Activated T-helper 17 cell treated with anti-CD3 and anti-CD28 coated beads, Interleukin-2, amount 50 U/mL, for 72 hours (primary cell): ENCODE results near the gene CEP44. TPM values are rescaled to one million over a fixed set of nuclear protein-coding genes. Genes with fewer than 3 reads are reported as not detected.
"Not testable (repeated sequence)": the region's sequence is repeated elsewhere in the genome, so short reads cannot be mapped to it uniquely, and the experiment has no call there.

ENCODE experiments used
- ATAC-seq: fragments of 150-1000 bp; cut with Tn5 transposase; replicated peaks from 2 replicates; pipeline ENCODE4 v1.10.0; 2021; ENCODE audit warnings: mild to moderate bottlenecking, moderate library complexity
- H3K27ac Mint-ChIP-seq: one replicate; pipeline ENCODE4 v1.8.0; 2022; ENCODE audit warnings: mixed read lengths
- H3K27me3 Mint-ChIP-seq: one replicate; pipeline ENCODE4 v1.8.0; 2022; ENCODE audit warnings: mixed read lengths
- H3K36me3 Mint-ChIP-seq: one replicate; pipeline ENCODE4 v1.8.0; 2022; ENCODE audit warnings: low read depth, mild to moderate bottlenecking, mixed read lengths
- H3K4me1 Mint-ChIP-seq: one replicate; pipeline ENCODE4 v1.8.0; 2022; ENCODE audit warnings: mixed read lengths
- H3K4me3 Mint-ChIP-seq: one replicate; pipeline ENCODE4 v1.8.0; 2022; ENCODE audit warnings: mild to moderate bottlenecking, mixed read lengths
- H3K9me3 Mint-ChIP-seq: one replicate; pipeline ENCODE4 v1.8.0; 2022; ENCODE audit warnings: mixed read lengths
- total RNA-seq, 2 donors: library from RNA; stranded (reverse); gene quantifications; one replicate each; pipeline ENCODE4 v1.2.3, GENCODE V29; 2022

The CEP44 gene, protein sequence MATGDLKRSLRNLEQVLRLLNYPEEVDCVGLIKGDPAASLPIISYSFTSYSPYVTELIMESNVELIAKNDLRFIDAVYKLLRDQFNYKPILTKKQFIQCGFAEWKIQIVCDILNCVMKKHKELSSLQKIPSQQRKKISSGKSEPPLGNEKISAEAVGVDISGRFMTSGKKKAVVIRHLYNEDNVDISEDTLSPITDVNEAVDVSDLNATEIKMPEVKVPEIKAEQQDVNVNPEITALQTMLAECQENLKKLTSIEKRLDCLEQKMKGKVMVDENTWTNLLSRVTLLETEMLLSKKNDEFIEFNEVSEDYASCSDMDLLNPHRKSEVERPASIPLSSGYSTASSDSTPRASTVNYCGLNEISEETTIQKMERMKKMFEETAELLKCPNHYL
- total RNA-seq: 10 to 100 TPM; 17.7 to 26.1 TPM

DNA sequence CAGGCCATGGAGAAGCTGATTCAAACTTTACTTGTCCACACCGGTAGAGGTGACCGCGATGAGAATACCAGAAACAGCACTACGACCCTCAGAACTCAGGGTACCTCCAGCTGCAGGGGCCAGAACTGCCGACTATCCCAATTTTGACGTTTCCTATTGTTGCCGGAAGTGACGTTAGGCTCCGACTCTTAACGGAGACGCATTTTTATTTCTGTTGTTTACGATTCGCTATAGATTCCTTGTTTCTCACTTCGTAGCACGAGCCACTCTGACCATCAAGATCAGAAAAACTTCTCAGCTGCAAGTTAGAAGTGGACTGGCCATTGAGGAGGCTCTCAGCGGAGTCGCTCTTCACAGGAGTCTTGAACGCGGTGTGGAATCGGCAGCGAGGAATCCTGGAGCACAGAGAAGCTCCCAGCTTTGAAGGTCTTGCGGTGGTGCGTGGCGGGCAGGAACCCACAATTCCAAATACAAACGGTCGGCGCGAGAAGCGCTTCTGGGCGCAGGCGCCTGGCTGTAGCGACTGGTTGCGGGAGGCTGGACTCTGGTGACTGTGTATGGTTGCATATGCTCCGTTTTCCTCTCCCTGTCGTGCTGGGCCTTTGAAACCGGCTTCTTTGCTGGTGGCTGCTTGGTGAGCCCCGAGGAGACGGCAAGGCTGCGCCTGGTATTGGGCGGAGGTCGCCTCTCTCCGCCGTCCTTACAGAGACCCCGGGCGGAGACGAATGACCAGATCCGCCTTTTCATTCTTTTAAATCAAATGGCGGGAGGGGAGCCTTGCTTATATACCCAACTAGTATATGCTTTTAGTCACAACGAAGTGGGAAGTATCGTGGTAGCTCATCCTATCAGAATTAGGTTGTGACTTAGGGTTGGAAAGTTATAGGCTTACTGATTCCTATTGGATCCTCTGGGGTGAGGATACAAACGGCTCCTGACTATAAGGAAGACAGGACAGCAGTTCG is at the start of gene CEP44, which contains the start of gene FBXO8:
TSS of gene CEP44 (plus strand) at position 405 of the 965 bp plus-strand sequence. CDS start 15,211 bp downstream, outside the sequence.
TSS of gene FBXO8 (minus strand) at position 161 of the 965 bp plus-strand sequence. CDS start 20,575 bp downstream, outside the sequence.
- Mint-ChIP-seq H3K9me3 (no peaks in the 10 kb centered on the region), H3K4me3 (peak within 1 kb of the TSS; percentile 81), H3K4me1 (peaks cover 31% of the 10 kb centered on the region), H3K27ac (peak within 1 kb of the TSS; percentile 99), H3K36me3 (peaks cover 20% of the 10 kb centered on the region), H3K27me3 (no peaks in the 10 kb centered on the region)
- peak; percentile 73 for ATAC-seq

DNA sequence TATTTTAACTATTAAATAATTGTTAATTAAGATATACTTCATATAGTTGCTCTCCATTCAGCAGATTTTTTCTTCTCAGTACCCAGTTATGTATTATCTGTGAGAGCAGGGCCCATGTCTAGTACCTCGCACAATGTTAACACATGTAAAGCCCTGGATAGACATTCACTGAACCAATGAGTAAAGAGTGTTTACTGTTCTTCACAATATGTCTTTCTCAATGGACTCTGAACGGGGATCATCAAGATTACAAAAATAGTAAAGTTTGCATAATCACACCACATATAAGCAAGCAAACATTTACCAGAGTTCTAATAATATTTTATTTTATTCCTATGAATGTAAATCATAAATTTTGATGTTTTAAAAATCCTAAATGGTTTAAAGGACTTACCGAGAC is 47.4 kb upstream of the CEP44 start:
- Mint-ChIP-seq H3K9me3 (no peaks in the 10 kb centered on the region), H3K4me1 (no peaks in the 10 kb centered on the region), H3K36me3 (peaks cover 56% of the 10 kb centered on the region), H3K4me3 (no peak overlapping the region), H3K27me3 (no peaks in the 10 kb centered on the region), H3K27ac (no peak overlapping the region)
- no peak for ATAC-seq

DNA sequence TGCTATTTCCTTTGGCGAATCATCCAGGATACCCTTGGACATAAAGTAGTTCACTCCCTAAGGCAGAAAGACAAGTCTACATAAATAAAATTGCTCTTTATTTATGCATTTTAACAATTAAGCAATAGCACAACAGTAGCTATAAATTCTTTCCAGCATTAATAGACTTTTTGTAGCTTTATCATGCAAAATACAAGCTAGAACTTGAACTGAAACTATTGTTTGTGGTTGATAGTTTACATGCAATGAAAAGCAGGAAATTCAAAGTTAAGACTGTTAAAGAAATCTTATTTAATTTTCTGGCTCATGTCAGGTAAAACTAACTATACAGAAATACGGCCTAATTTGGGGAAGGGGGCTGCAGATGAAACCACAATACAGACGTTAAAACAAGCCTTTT is 42.5 kb upstream of the CEP44 start:
- H3K36me3 Mint-ChIP-seq: peaks cover 41% of the 10 kb centered on the region
- no peaks in the 10 kb centered on the region for H3K9me3 Mint-ChIP-seq
- H3K27ac Mint-ChIP-seq: no peak overlapping the region
- no peak overlapping the region for H3K4me3 Mint-ChIP-seq
- no peaks in the 10 kb centered on the region for H3K4me1 Mint-ChIP-seq
- ATAC-seq: no peak
- no peaks in the 10 kb centered on the region for H3K27me3 Mint-ChIP-seq

DNA sequence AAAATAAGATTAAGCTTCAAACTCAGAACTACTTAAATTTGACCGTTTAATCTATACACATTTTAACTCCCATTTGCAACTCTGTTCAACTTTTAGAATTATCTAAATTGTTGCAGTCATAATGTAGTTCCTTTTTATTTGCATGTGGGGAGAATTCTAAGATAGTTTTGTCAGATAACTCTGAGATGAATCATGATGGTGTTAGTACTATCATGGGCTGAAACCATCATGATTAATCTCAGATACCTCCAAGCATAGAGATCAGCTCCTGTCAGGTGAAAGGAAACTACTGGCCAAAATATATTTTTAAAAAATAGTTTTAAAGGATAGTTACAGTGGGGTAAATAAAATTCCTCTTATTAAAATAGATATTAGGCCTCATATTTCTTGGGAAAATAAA is 39.3 kb upstream of the CEP44 start:
- H3K9me3 Mint-ChIP-seq: no peaks in the 10 kb centered on the region
- no peak overlapping the region for H3K4me3 Mint-ChIP-seq
- no peaks in the 10 kb centered on the region for H3K27me3 Mint-ChIP-seq
- H3K36me3 Mint-ChIP-seq: peaks cover 17% of the 10 kb centered on the region
- no peaks in the 10 kb centered on the region for H3K4me1 Mint-ChIP-seq
- no peak overlapping the region for H3K27ac Mint-ChIP-seq
- peak; percentile 68 for ATAC-seq

GRCh38 chr4:174245714-174246113 is 38.0 kb upstream of the CEP44 start:
- no peak overlapping the region for H3K27ac Mint-ChIP-seq
- no peaks in the 10 kb centered on the region for H3K27me3 Mint-ChIP-seq
- no peak overlapping the region for H3K4me3 Mint-ChIP-seq
- peaks cover 14% of the 10 kb centered on the region for H3K36me3 Mint-ChIP-seq
- ATAC-seq: no peak
- H3K9me3 Mint-ChIP-seq: no peaks in the 10 kb centered on the region
- no peaks in the 10 kb centered on the region for H3K4me1 Mint-ChIP-seq

- H3K9me3 Mint-ChIP-seq: no peaks in the 10 kb centered on the region
- no peak for ATAC-seq
- H3K4me3 Mint-ChIP-seq: no peak overlapping the region
These were observed 35.3 kb upstream of the CEP44 start for GRCh38 chr4:174248407-174248806.

DNA sequence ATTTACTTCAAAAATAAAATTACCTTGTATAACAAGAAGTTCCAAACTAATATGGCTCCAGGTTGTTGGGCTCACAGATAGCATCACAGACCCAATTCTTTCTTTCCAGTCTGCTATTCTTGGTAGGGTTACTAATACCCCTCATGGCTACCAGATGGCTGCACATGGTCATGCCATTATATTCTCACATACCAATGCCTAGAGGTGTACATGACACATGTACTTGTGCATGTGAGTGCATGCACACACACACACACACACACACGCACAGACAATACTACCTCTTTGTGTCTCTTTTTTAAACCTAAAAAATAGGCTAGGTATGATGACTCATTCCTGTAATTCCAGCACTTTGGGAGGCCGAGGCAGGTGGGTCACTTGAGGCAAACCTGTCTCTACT is 31.3 kb upstream of the CEP44 start:
- Mint-ChIP-seq H3K27ac (no peak overlapping the region), H3K36me3 (peaks cover 36% of the 10 kb centered on the region), H3K4me1 (peaks cover 5% of the 10 kb centered on the region), H3K9me3 (no peaks in the 10 kb centered on the region), H3K4me3 (no peak overlapping the region), H3K27me3 (no peaks in the 10 kb centered on the region)
- ATAC-seq: no peak

More at GRCh38 chr4:174248407-174248806, 35.3 kb upstream of the CEP44 start:
- Mint-ChIP-seq H3K4me1 (no peaks in the 10 kb centered on the region), H3K27ac (no peak overlapping the region), H3K27me3 (no peaks in the 10 kb centered on the region), H3K36me3 (peaks cover 8% of the 10 kb centered on the region)

DNA sequence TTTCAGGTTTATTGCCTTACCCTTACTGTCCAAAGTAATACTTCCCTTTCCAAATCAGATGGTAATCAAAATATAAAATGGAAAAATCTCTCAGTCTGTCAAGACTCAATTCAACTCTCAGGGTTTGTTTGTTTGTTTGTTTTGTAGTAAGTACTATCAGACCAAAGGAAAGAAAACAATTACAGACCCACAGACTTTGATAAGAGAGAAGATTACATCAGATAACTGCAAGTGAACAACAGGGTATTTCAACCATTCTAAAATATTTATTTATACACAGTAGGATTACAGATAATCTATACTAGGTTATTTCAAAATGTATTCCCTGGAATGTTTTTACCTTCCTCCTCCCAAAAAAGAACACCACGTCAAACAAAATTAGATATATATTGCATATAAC is 29.1 kb upstream of the CEP44 start:
- H3K4me1 Mint-ChIP-seq: peaks cover 5% of the 10 kb centered on the region
- ATAC-seq: no peak
- peaks cover 49% of the 10 kb centered on the region for H3K36me3 Mint-ChIP-seq
- H3K9me3 Mint-ChIP-seq: no peaks in the 10 kb centered on the region
- H3K27ac Mint-ChIP-seq: no peak overlapping the region
- no peak overlapping the region for H3K4me3 Mint-ChIP-seq
- no peaks in the 10 kb centered on the region for H3K27me3 Mint-ChIP-seq

- H3K9me3 Mint-ChIP-seq: no peaks in the 10 kb centered on the region
- no peaks in the 10 kb centered on the region for H3K27me3 Mint-ChIP-seq
- no peak overlapping the region for H3K27ac Mint-ChIP-seq
- no peak overlapping the region for H3K4me3 Mint-ChIP-seq
- ATAC-seq: no peak
- peaks cover 44% of the 10 kb centered on the region for H3K36me3 Mint-ChIP-seq
- H3K4me1 Mint-ChIP-seq: peaks cover 5% of the 10 kb centered on the region
These were observed 28.3 kb upstream of the CEP44 start for GRCh38 chr4:174255374-174255773.

DNA sequence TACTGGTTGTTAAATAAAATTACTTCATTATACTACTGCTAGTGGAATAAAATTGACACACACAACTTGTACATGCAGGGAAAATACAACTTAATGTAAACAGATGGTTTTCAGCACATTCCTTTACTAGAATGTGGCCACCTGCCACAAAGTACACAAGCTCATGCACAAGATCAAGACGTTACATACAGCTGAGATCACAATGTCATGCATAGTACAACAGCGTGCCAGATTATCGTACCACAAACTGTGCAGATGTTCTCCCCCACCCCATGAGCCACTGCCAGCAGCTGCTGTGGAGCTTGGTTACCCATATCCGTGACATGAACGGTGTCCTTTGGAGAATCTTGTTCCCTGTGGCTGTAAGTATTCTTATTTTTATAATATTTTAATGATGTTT is 27.9 kb upstream of the CEP44 start:
- Mint-ChIP-seq H3K9me3 (no peaks in the 10 kb centered on the region), H3K4me3 (no peak overlapping the region), H3K27ac (no peak overlapping the region), H3K36me3 (peaks cover 44% of the 10 kb centered on the region), H3K27me3 (no peaks in the 10 kb centered on the region), H3K4me1 (peaks cover 5% of the 10 kb centered on the region)
- ATAC-seq: no peak

- no peak for ATAC-seq
- H3K9me3 Mint-ChIP-seq: no peaks in the 10 kb centered on the region
- no peaks in the 10 kb centered on the region for H3K27me3 Mint-ChIP-seq
- no peak overlapping the region for H3K4me3 Mint-ChIP-seq
- peaks cover 44% of the 10 kb centered on the region for H3K36me3 Mint-ChIP-seq
- H3K27ac Mint-ChIP-seq: no peak overlapping the region
- peaks cover 5% of the 10 kb centered on the region for H3K4me1 Mint-ChIP-seq
These were observed 27.4 kb upstream of the CEP44 start for GRCh38 chr4:174256277-174256713.

- Mint-ChIP-seq H3K4me3 (no peak overlapping the region), H3K27me3 (no peaks in the 10 kb centered on the region), H3K36me3 (peaks cover 51% of the 10 kb centered on the region), H3K4me1 (no peaks in the 10 kb centered on the region), H3K9me3 (no peaks in the 10 kb centered on the region), H3K27ac (no peak overlapping the region)
- no peak for ATAC-seq
These were observed 24.1 kb upstream of the CEP44 start for GRCh38 chr4:174259580-174259979.

- no peaks in the 10 kb centered on the region for H3K4me1 Mint-ChIP-seq
- no peaks in the 10 kb centered on the region for H3K27me3 Mint-ChIP-seq
- H3K4me3 Mint-ChIP-seq: no peak overlapping the region
- no peak overlapping the region for H3K27ac Mint-ChIP-seq
- H3K36me3 Mint-ChIP-seq: peaks cover 45% of the 10 kb centered on the region
- no peak for ATAC-seq
- no peaks in the 10 kb centered on the region for H3K9me3 Mint-ChIP-seq
These were observed 23.6 kb upstream of the CEP44 start for GRCh38 chr4:174260099-174260498.

GRCh38 chr4:174261432-174261831 is 22.3 kb upstream of the CEP44 start:
- not testable (repeated sequence) for H3K4me1 Mint-ChIP-seq, H3K4me3 Mint-ChIP-seq, H3K27me3 Mint-ChIP-seq, ATAC-seq, H3K9me3 Mint-ChIP-seq, H3K27ac Mint-ChIP-seq
- peaks cover 36% of the 10 kb centered on the region for H3K36me3 Mint-ChIP-seq
